GM21390 (cell line): Measurements from ENCODE around the gene APOBEC3A.
"Not testable (repeated sequence)": the region's sequence is repeated elsewhere in the genome, so short reads cannot be mapped to it uniquely, and the experiment has no call there.

Source experiments
- ATAC-seq: cut with Tn5 transposase; IDR thresholded peaks from one replicate; pipeline ENCODE4 v1.9.1; 2021; ENCODE audit not compliant: unreplicated experiment

Gene APOBEC3A

GRCh38 chr22:38957808-38958650 is 620 bp downstream of the APOBEC3A start:
- no peak for ATAC-seq

- ATAC-seq = not testable (repeated sequence)
Measured at GRCh38 chr22:38958651-38958943, 1.2 kb downstream of the APOBEC3A start.

DNA sequence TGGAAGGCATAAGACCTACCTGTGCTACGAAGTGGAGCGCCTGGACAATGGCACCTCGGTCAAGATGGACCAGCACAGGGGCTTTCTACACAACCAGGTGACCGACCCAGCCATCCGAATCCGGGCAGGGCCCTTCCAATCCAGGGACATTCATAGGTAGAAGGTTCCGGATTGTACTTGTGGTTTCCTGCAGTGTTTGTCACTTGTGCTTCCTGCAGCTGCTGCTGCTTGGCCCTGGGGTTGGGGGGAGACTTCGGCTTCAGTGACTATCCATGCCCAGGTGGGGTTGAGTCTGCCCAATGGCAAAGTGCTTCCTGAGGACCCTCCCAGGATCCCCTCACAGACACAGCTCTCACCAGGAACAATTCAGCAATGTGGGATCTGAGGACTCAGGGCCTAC is 2.2 kb downstream of the APOBEC3A start:
- ATAC-seq = no peak

DNA sequence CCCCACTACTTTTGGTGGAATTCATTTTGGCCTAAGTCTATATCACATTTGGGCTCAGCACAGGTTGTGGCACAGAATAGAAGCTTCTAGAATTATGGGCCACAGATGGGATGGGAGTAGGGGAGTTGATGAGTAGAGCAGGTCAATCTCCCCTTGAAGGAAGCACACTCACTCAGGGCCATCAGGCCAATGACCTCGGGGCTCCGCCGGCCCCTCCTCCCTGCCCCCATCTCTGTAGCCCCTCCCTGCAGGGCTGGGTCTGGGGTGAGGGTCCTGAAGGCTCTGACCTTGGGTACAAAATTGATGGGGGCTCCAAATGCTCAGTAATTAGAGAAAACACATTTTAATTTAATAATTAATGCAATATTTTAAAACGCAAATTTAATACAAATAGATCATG is 3.3 kb downstream of the APOBEC3A start:
- ATAC-seq = not testable (repeated sequence)

DNA sequence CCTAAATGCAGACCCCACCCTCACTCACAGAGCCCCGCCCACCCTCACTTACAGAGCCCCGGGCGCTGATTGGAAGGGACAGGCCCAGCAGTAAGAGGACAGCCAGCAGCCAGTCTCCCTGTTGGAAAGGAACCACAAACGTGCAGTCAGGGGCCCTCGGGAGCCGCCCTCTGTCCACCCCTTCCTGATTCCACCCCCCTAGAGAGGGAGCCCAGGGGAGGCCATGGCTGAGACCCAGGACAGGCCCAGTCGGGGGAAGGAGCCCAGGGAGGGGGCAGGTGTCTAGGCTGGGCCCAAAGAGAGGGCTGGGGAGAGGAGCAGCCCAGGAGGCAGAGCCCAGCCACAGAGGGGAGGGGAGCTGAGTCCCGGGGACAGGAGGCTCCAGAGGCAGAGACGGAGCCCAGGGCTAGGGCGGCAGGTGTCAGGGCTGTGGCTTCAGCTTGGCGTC is 5.9 kb downstream of the APOBEC3A start:
- not testable (repeated sequence) for ATAC-seq

DNA sequence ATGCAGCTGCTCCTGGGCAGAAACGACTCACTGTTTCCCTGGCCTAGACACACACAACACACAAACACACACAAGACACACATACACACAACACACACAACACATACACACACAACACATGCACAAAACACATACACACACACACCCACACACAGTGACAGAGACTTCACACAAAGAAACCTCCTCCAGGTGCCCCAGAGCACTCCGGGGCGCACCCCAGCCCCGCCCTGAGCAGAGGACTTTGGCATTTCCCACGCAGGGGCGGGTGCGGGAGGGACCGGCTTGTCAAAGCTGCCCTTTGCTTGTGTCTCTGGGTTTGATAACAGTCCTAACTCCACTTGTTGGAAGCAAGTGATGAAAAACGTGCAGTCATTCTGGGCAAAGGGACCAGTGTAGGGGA is 6.5 kb downstream of the APOBEC3A start:
- no peak for ATAC-seq

- no peak for ATAC-seq
Measured at GRCh38 chr22:38964306-38964705, 6.9 kb downstream of the APOBEC3A start.

GRCh38 chr22:38964989-38965388 is 7.6 kb downstream of the APOBEC3A start:
- no peak for ATAC-seq

- no peak for ATAC-seq
Measured at GRCh38 chr22:38965614-38966379, 8.4 kb downstream of the APOBEC3A start.

GRCh38 chr22:38966380-38966702 is 8.9 kb downstream of the APOBEC3A start:
- no peak for ATAC-seq

- ATAC-seq = no peak
Measured at GRCh38 chr22:38966942-38967341, 9.5 kb downstream of the APOBEC3A start.

DNA sequence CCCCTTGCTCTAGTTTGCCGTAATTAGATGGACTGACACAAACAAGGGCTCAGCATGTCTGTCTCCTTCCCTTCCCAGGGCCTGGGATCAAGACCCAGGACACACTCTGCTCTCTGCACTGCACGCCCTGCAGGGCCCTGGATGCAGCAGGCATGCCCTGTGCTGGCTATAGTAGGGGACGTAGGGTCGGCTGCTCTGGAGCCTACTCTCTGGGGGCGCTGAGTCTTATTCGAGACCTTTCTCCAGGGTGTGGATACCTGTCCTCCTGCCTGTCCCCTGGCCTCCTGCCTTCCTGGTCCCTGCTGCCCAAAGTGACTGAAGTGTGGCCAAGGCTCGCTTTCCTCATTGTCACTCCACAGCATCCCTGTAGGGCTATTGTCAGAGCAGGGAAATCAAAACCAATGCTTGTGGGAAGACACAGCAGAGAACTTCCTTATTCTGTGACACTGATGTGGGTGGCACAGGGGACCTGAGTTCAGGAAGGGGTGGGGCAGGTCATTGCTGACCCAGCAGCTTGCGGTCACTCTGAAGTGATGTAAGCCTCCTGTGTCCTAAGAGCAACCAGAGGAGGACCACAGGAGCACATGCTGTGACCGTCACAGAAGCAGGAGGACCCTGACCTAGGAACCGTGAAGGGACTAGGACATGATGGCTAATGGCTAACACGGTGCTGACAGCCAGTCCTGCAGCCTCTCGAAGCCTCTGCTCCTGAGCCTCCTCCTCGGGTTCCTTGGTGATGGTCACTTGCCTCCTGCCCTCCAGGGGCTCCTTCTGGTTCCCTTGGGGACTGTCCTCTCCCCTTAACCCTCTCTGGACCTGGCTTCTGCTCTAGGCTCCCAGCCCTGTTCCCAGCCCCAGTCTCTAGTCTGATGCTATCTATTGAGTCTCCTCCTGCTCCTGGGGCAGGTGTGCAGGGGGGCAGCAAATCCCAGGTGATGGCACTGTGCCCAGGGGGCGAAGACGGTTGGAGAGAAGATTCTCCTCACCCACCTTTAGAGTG is 10.3 kb downstream of the APOBEC3A start:
- no peak for ATAC-seq

DNA sequence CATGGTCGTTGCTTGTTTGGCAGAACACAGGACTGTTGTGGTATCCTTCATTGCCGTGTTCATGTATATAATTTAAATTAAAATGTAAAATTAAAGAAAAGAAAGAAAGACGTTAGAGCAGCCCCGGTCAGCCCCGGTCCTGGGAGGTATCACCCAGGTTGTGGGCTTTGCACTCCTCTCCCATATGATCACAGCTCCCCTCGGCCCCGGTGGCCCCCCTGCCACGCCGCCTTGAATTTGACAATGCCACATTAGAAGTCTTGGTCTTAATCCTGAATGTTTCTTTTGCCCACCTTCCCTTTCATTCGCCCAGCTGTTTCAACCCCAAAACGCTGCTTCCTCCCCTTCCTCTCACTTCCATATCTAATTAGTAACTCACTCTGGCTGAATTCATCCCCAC is 11.4 kb downstream of the APOBEC3A start:
- ATAC-seq = no peak

DNA sequence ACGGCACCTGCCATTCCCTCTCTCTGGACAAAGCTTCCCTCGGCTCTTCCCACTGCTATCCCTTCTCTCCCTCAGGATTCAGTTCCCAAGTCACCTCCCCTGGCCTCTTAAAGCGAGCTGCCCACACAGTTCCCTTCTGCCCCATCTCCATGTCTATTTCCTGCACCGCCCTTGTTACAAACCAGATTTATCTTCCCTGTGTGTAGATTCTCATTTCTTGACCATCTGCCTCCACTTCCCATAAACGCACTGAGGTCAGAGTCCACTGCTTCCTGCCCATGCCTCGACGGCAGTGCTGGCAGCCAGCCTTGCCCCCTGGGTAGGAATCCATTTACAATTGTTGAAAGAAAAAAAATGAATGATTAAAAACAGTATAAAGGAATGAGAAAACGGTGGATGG is 13.1 kb downstream of the APOBEC3A start:
- no peak for ATAC-seq

GRCh38 chr22:38971202-38971601 is 13.8 kb downstream of the APOBEC3A start:
- ATAC-seq = no peak

- no peak for ATAC-seq
Measured at GRCh38 chr22:38971791-38972190, 14.4 kb downstream of the APOBEC3A start.

DNA sequence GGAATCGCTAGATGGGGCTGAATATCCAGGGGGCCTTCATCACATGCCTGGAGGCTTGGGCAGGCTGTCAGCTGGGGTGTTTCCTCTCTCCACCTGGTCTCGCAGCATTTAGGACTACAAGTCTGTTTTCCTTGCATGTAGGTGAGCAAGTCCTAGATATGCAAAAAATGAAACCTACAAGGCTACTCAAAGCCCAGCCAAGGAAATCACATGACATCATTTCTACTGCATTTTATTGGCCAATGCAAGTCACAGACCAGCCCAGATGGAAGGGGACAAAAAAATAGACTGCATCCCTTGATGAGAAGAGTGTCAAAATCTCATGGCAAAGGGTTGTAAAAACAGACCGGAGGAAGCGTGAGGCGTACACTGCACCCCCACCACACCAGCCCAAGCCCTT is 15.1 kb downstream of the APOBEC3A start:
- no peak for ATAC-seq

DNA sequence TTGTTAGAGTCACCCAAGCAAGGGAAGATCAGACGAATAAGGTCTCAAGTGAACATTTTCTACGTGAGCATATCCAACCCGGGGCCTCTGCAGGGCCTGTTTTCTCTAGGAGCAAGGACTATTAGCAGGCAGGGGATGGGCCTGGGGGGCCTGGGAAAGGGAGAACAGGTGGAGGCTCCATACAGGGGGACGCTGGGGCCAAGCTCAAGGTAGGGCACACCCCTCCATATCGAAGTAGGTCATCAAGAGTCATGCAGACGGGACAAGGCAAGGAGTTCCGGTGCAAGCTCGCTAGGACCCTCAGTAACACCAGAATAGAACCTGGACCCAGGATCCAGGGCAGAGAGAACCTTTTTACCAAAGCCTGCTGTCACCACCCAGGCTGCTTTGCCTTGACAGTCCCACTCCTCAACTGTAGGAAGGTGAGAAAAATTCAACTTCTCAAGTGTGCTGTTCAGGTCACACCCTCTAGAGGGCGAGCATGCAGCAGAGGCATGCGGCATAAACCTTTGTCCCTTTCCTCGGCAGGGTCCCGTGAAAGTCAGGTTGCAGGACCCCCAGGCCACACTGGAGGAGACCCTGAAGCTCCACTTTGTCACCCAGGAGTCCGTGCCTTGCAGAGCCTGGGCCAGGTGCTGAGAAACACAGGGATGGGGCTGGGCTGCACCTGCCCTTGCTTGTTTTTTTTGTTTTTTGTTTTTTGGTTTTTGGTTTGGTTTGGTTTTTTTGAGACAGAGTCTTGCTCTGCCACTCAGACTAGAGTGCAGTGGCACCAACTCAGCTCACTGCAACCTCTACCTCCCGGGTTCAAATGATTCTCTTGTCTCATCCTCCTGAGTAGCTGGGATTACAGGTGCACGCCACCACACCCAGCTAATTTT is 16.1 kb downstream of the APOBEC3A start:
- no peak for ATAC-seq

- no peak for ATAC-seq
Measured at GRCh38 chr22:38974170-38974825, 16.9 kb downstream of the APOBEC3A start.

DNA sequence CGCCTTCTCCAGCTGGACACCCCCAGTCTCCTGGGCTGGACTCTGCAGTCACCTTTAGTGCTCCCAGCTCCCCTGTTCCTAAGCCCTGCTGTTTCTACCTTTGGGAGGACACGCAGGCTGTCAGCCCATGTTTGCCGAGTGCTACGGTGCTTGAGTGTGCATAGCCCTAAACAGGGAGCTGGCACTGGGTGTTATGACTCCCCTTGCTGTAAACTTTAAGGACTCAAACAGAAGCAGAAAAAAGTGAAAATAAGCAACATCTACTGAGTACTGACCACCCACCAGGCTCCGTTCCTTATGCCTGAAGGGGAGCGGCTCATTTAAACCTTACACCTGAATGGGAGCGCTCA is 17.4 kb downstream of the APOBEC3A start:
- ATAC-seq = no peak
